Measurements from ENCODE around the gene DIDO1. TPM values are rescaled to one million over a fixed set of nuclear protein-coding genes. Genes with fewer than 3 reads are reported as not detected.

DIDO1 gene
- total and polyA plus RNA-seq, 9 of the 15 experiments (the other 6 are each of a cell fraction or from before 2014, with no cell fraction given), result 4.4 to 46.8 (median 31.2) TPM

DNA sequence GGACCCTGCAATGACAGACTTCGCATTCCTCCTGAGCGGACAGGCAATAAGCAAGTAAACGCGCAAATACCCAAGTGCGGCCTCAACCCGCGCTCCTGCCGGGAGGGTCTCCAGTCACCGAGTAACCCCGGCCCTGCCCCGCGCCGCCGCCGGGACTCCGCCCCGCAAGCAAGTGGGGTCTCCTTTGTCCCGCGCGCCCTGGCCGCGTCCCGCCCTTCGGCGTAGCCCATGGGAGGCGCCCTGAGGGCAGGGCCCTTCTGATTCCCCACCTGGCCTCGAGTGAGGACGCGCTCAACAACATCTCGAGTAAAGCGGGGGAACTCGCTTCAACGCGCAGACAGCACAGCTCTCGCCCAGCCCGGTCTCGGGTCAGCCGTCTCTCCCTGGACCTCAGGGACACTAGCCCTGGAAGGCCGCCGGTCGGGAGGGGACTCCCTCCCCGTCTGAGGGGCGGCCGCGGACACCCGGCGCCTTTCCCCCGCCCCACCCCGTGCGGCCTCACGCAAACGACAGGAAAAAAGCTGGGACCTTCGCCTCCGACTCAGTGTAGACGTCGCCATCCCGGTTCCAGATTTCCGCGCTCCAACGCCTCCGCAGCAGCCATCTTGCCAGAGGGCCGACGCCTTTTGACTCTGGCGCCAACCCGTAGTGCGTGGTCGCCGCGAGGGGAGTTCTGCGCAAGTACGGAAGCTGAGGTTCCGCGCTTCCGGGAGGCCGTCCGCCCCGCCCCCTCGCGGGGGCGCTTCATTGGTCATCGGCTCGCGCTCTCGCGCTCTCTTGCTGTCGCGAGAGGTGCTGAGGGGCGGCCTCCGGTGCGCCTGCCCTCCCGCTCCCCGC lies 11.2 kb upstream of the DIDO1 start (continued):
- TF ChIP-seq POLR2H (tag; IDR thresholded peaks at IDR 0.05; ENCODE audit: low read depth) (peak; percentile 73), MCM5 (IDR thresholded peaks at IDR 0.05; ENCODE audit: low read depth) (no peak), ATF3 (IDR thresholded peaks at IDR 0.05) (no peak), ATF3 (CRISPR knock-in tag; conservative IDR thresholded peaks at IDR 0.05) (peak; percentile 60; the same call in 1 of the 2 replicates), MCM7 (IDR thresholded peaks at IDR 0.05) (no peak), PPARD (CRISPR knock-in tag; IDR thresholded peaks at IDR 0.05) (no peak), SRSF9 (IDR thresholded peaks at IDR 0.05; ENCODE audit: borderline replicate concordance, low read depth, low read length) (no peak), E2F4 (CRISPR knock-in tag; IDR thresholded peaks at IDR 0.05; ENCODE audit: low read depth) (peak; percentile 88; the same call in 1 of the 2 replicates), ZNF696 (CRISPR knock-in tag; conservative IDR thresholded peaks at IDR 0.05) (no peak), POLR2B (IDR thresholded peaks at IDR 0.05; ENCODE audit: low read depth, partially characterized antibody) (peak; percentile 87), TRIM25 (IDR thresholded peaks at IDR 0.05; ENCODE audit: borderline replicate concordance) (no peak), ZBTB17 (CRISPR knock-in tag; IDR thresholded peaks at IDR 0.05) (peak; percentile 63; the same call in 1 of the 2 replicates), ZNF347 (CRISPR knock-in tag; IDR thresholded peaks at IDR 0.05; ENCODE audit: low read depth) (no peak), MBD1 (CRISPR knock-in tag; IDR thresholded peaks at IDR 0.05) (no peak), RUNX1 (IDR thresholded peaks at IDR 0.05; ENCODE audit: low read depth) (no peak), RCOR1 (IDR thresholded peaks at IDR 0.05; ENCODE audit: borderline replicate concordance in 1 of 2, low read depth in 2 of 2, low read length in 2 of 2) (no peak), ZBTB8A (IDR thresholded peaks at IDR 0.05; ENCODE audit: partially characterized antibody) (no peak), ZC3H11A (IDR thresholded peaks at IDR 0.05; ENCODE audit: low read depth, low read length) (no peak)
- TF ChIP-seq, protein P1, sequence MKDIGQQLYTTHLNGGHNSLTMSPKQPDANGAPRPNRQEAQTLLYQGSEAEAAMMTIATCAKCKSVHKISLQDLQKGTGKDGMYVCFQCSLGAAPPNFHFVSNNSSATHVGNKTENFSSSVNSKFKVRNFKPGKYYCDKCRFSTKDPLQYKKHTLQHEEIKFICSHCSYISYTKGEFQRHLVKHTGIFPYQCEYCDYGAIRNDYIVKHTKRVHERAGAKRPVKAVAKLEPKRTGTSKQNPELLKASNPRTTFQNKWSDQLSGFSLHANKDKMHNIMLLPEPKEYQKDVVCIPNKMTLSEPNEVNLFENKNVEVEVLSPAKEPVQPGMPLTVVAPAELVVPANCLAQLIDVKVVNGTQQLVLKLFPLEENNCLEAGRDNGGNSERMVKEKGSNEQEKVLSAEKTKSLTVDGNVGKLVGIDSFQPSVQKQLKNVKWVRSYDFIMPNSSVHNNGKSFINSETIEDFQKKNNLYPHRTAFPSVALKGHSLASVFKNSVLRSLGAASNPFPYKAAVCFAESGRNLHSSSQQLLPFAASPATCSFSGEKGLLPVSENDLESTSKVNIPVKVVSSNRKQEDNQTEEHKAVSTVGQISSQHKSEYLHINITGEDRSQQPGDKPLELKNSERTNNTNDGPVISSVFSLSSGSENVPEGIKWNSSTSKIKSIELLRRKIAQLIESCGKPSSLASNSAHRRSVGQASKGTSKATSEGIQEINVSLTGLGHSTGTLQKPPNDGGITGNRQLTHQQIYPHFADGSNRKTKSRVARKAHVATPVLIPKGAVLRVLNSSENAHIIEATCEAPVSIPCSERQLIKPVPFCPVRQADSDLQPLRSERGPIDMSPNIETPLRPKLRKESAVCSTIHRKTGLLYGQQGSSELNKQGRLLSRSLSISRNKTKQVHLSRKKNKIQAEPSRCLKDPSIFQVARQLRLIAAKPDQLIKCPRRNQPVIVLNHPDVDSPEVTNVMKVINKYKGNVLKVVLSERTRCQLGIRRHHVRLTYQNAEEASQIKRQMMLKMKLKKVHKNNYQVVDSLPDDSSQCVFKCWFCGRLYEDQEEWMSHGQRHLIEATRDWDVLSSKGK (CRISPR knock-in tag; IDR thresholded peaks at IDR 0.05), result no peak

Data from K562 (cell line).